Mesenchymal stem cell (in vitro differentiated cells and primary cell): ENCODE results near the gene ZNF586.

Experiments
- DNase-seq: peaks from one replicate; pipeline ENCODE4 v3.0.0-alpha.2; 2013
- H2AFZ ChIP-seq: one replicate; pipeline ENCODE4 v1.6.1; 2013; ENCODE audit warnings: low read depth, mild to moderate bottlenecking, control low read depth, inconsistent platforms, low read length, moderate library complexity
- H2AK5ac ChIP-seq: 2 replicates; pipeline ENCODE4 v1.6.1; 2013; ENCODE audit warnings: low read length, moderate library complexity, mild to moderate bottlenecking, inconsistent platforms; ENCODE audit not compliant: severe bottlenecking
- H2BK120ac ChIP-seq: one replicate; pipeline ENCODE4 v1.6.1; 2013; ENCODE audit warnings: low read depth, mild to moderate bottlenecking, inconsistent platforms, low read length, moderate library complexity
- H2BK12ac ChIP-seq, 2 experiments: one replicate each; pipeline ENCODE4 v1.6.1; 2013; ENCODE audit warnings: inconsistent platforms in 2 of 2, low read length in 2 of 2, mild to moderate bottlenecking in 2 of 2, moderate library complexity in 2 of 2, control low read depth in 1 of 2
- H2BK15ac ChIP-seq: one replicate; pipeline ENCODE4 v1.6.1; 2013; ENCODE audit warnings: mild to moderate bottlenecking, low read depth, inconsistent platforms; ENCODE audit not compliant: poor library complexity, severe bottlenecking
- H2BK5ac ChIP-seq: 2 replicates; pipeline ENCODE4 v1.6.1; 2013; ENCODE audit warnings: low read depth, mild to moderate bottlenecking, low read length, control low read depth, inconsistent platforms; ENCODE audit not compliant: poor library complexity, severe bottlenecking
- H3K14ac ChIP-seq, 2 experiments: one replicate each; pipeline ENCODE4 v1.6.1; 2013; ENCODE audit warnings: inconsistent platforms in 2 of 2, low read length in 2 of 2, control low read depth in 1 of 2, mild to moderate bottlenecking in 1 of 2, moderate library complexity in 1 of 2
- H3K18ac ChIP-seq, 2 experiments: one replicate each; pipeline ENCODE4 v1.6.1; 2013; ENCODE audit warnings: inconsistent platforms in 2 of 2, low read length in 2 of 2, control low read depth in 1 of 2, low read depth in 1 of 2, mild to moderate bottlenecking in 1 of 2
- H3K23ac ChIP-seq, 2 experiments: one replicate each; pipeline ENCODE4 v1.6.1; 2013; ENCODE audit warnings: inconsistent platforms in 2 of 2, low read length in 2 of 2, mild to moderate bottlenecking in 2 of 2, moderate library complexity in 2 of 2, control low read depth in 1 of 2
- H3K27ac ChIP-seq: 2 replicates; pipeline ENCODE4 v1.5.1; 2013; ENCODE audit warnings: mild to moderate bottlenecking, moderate library complexity, low read length, control low read depth, inconsistent platforms; ENCODE audit not compliant: poor library complexity, severe bottlenecking
- H3K27me3 ChIP-seq, 2 experiments: 2 replicates each; pipeline versions ENCODE4 v1.6.1 to v1.7.0; 2013; ENCODE audit warnings: low read length in 2 of 2, mild to moderate bottlenecking in 2 of 2, moderate library complexity in 2 of 2, control low read depth in 1 of 2, inconsistent platforms in 1 of 2; ENCODE audit not compliant: control insufficient read depth in 1 of 2, insufficient read depth in 1 of 2
- H3K36me3 ChIP-seq, 2 experiments: 2 replicates each; pipeline versions ENCODE4 v1.6.1 to v1.7.0; 2013; ENCODE audit warnings: low read length in 2 of 2, control low read depth in 1 of 2, inconsistent platforms in 1 of 2, low read depth in 1 of 2, mild to moderate bottlenecking in 1 of 2; ENCODE audit not compliant: insufficient read depth in 2 of 2, control insufficient read depth in 1 of 2
- H3K4ac ChIP-seq, 2 experiments: one replicate each; pipeline ENCODE4 v1.6.1; 2013; ENCODE audit warnings: inconsistent platforms in 2 of 2, low read length in 2 of 2, mild to moderate bottlenecking in 2 of 2, moderate library complexity in 2 of 2, control low read depth in 1 of 2, low read depth in 1 of 2
- H3K4me1 ChIP-seq: 2 replicates; pipeline ENCODE4 v1.6.1; 2013; ENCODE audit warnings: low read depth, low read length, control low read depth; ENCODE audit not compliant: control insufficient read depth, insufficient read depth
- H3K4me2 ChIP-seq: 2 replicates; pipeline ENCODE4 v1.6.1; 2013; ENCODE audit warnings: low read length, mild to moderate bottlenecking, inconsistent platforms; ENCODE audit not compliant: poor library complexity, severe bottlenecking
- H3K4me3 ChIP-seq, 2 experiments: 2 replicates each; pipeline versions ENCODE4 v1.5.1 to v1.7.0; 2013; ENCODE audit warnings: low read length in 2 of 2, mild to moderate bottlenecking in 2 of 2, control low read depth in 1 of 2, low read depth in 1 of 2; ENCODE audit not compliant: insufficient read depth in 1 of 2
- H3K79me1 ChIP-seq: replicated peaks from 2 replicates; pipeline ENCODE4 v1.6.1; 2013; ENCODE audit warnings: mild to moderate bottlenecking, control low read depth, low read length, inconsistent platforms; ENCODE audit not compliant: poor library complexity, severe bottlenecking
- H3K9ac ChIP-seq: 2 replicates; pipeline ENCODE4 v1.7.0; 2013; ENCODE audit warnings: mild to moderate bottlenecking, low read length, moderate library complexity
- H3K9me3 ChIP-seq: 2 replicates; pipeline ENCODE4 v1.7.0; 2013; ENCODE audit warnings: mild to moderate bottlenecking, low read length; ENCODE audit not compliant: control insufficient read depth
- H4K8ac ChIP-seq: one replicate; pipeline ENCODE4 v1.6.1; 2013; ENCODE audit warnings: inconsistent platforms, mild to moderate bottlenecking, low read length, moderate library complexity
- H4K91ac ChIP-seq: one replicate; pipeline ENCODE4 v1.6.1; 2013; ENCODE audit warnings: mild to moderate bottlenecking, low read length, inconsistent platforms
- WGBS: methylation state at CpG from one replicate; pipeline ENCODE4 v1.1.7; 2013; ENCODE audit warnings: mixed read lengths; 5-methylcytosine and 5-hydroxymethylcytosine counted together

Gene ZNF586

GRCh38 chr19:57814505-57815246, 45.2 kb downstream of the ZNF586 start, which contains the start of gene ZNF552:
Gene ZNF552 (minus strand): TSS chr19:57814913. CDS start chr19:57814743, 170 bp downstream.
- Histone ChIP-seq H4K91ac (peak within 1 kb of the TSS; percentile 2), H3K23ac (peak within 1 kb of the TSS in 1 of 2 experiments; percentile 87), H3K14ac (peak within 1 kb of the TSS in 1 of 2 experiments; percentile 72), H3K4me1 (peaks cover 9% of the 10 kb centered on the region), H3K4me2 (peak within 1 kb of the TSS; percentile 72), H3K27ac (no peak within 1 kb of the TSS), H2BK15ac (no peak within 1 kb of the TSS), H3K9ac (peak within 1 kb of the TSS; percentile 95), H2BK5ac (peak within 1 kb of the TSS; percentile 2), H2AK5ac (no peak within 1 kb of the TSS), H3K18ac (peak within 1 kb of the TSS; percentile 10 to 69), H2BK12ac (peak within 1 kb of the TSS in 1 of 2 experiments; percentile 30), H2BK120ac (no peak within 1 kb of the TSS), H3K4ac (peak within 1 kb of the TSS in 1 of 2 experiments; percentile 13), H3K4me3 (peak within 1 kb of the TSS; percentile 71 to 99), H4K8ac (peak within 1 kb of the TSS; percentile 78), H3K36me3 (peaks cover 12 to 14% of the 10 kb centered on the region in 2 experiments), H3K79me1 (peaks cover 25% of the 10 kb centered on the region), H2AFZ (peak within 1 kb of the TSS; percentile 16), H3K9me3 (no peaks in the 10 kb centered on the region), H3K27me3 (no peaks in the 10 kb centered on the region)
- WGBS, result 1% methylated on average over 48 of the region's 50 CpGs
- peak; percentile 96 for DNase-seq

DNA sequence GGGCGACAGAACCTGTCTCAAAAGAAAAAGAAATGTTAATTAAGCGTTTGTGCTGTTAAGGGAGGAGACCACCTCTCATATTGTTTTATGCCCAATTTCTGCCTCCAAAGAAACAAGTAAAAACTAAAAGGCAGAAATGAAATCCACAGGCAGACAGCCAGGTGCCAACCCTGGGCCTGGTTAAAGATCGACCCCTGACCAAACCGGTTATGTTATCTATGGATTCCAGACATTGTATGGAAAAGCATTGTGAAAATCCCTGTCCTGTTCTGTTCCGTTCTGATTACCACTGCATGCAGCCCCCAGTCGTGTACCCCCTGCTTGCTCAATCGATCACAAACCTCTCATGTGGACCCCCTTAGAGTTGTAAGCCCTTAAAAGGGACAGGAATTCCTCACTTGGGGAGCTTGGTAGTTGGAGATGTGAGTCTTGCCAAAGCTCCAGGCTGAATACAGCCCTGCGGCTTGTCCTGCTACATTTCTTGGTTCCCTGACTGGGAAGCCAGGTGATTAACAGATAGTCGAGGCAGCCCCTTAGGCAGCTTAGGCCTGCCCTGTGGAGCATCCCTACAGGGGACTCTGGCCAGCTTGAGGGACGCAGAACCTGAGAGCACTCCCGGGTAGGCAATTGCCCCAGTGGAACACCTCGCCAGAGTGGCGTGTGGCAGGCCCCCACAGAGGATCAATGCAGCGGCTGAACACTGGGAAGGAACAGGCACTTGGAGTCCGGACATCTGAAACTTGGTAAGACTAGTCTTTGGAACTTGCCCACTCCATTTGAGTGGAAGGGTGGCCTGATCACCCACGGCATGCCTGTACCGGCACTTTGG, 46.0 kb downstream of the ZNF586 start:
- H2BK120ac ChIP-seq, result no peak overlapping the region
- H2BK5ac ChIP-seq, result no peak overlapping the region
- H4K8ac ChIP-seq, result peak overlapping the region; percentile 21
- peaks cover 7 to 9% of the 10 kb centered on the region in 2 experiments for H3K36me3 ChIP-seq
- H2BK15ac ChIP-seq, result no peak overlapping the region
- no peak overlapping the region for H2AK5ac ChIP-seq
- H3K4me1 ChIP-seq, result peaks cover 7% of the 10 kb centered on the region
- 96% methylated on average over 16 of the region's 17 CpGs for WGBS
- H3K27ac ChIP-seq, result no peak overlapping the region
- no peaks in the 10 kb centered on the region for H3K9me3 ChIP-seq
- H3K4me3 ChIP-seq, result peak overlapping the region in 1 of 2 experiments; percentile 99
- H3K4me2 ChIP-seq, result peak overlapping the region; percentile 47
- no peak overlapping the region for H4K91ac ChIP-seq
- H3K27me3 ChIP-seq, result no peaks in the 10 kb centered on the region
- peak overlapping the region; percentile 95 for H3K9ac ChIP-seq
- no peak overlapping the region for H3K4ac ChIP-seq
- H2AFZ ChIP-seq, result no peak overlapping the region
- H3K79me1 ChIP-seq, result peaks cover 23% of the 10 kb centered on the region
- no peak overlapping the region for H3K18ac ChIP-seq
- DNase-seq, result no peak
- peak overlapping the region in 1 of 2 experiments; percentile 30 for H2BK12ac ChIP-seq
- no peak overlapping the region for H3K14ac ChIP-seq
- no peak overlapping the region for H3K23ac ChIP-seq

DNA sequence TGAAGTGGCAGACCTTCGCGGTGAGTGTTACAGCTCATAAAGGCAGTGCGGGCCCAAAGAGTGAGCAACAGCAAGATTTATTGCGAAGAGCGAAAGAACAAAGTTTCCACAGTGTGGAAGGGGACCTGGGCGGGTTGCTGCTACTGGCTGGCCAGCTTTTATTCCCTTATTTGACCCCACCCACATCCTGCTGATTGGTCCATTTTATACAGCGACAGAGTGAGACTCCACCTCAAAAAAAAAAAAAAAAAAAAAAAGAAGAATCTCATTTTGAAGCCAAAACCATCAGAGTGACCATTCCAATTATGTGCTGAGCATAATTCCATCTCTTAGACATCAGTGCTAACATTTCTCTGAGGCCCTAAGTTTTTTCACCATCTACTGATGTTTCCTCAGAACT, 47.2 kb downstream of the ZNF586 start:
- no peak overlapping the region for H3K14ac ChIP-seq
- H2BK5ac ChIP-seq, result no peak overlapping the region
- H3K4me1 ChIP-seq, result peaks cover 12% of the 10 kb centered on the region
- H3K9me3 ChIP-seq, result no peaks in the 10 kb centered on the region
- no peak overlapping the region for H2AFZ ChIP-seq
- H4K91ac ChIP-seq, result no peak overlapping the region
- peak; percentile 30 for DNase-seq
- H3K9ac ChIP-seq, result no peak overlapping the region
- H3K4me3 ChIP-seq, result no peak overlapping the region
- H2BK12ac ChIP-seq, result no peak overlapping the region
- H3K4ac ChIP-seq, result no peak overlapping the region
- H4K8ac ChIP-seq, result no peak overlapping the region
- no peak overlapping the region for H3K4me2 ChIP-seq
- H2BK15ac ChIP-seq, result no peak overlapping the region
- no peak overlapping the region for H2AK5ac ChIP-seq
- H3K23ac ChIP-seq, result no peak overlapping the region
- H3K36me3 ChIP-seq, result peaks cover 5 to 6% of the 10 kb centered on the region in 2 experiments
- no peaks in the 10 kb centered on the region for H3K27me3 ChIP-seq
- no peak overlapping the region for H2BK120ac ChIP-seq
- 91% methylated on average over 7 of the region's 7 CpGs for WGBS
- no peak overlapping the region for H3K18ac ChIP-seq
- H3K27ac ChIP-seq, result no peak overlapping the region
- H3K79me1 ChIP-seq, result peaks cover 21% of the 10 kb centered on the region

GRCh38 chr19:57817976-57818375, 48.5 kb downstream of the ZNF586 start:
- Histone ChIP-seq H3K9ac (no peak overlapping the region), H2BK12ac (no peak overlapping the region), H3K9me3 (no peaks in the 10 kb centered on the region), H3K36me3 (peaks cover 7 to 8% of the 10 kb centered on the region in 2 experiments), H4K91ac (no peak overlapping the region), H2BK15ac (no peak overlapping the region), H3K4me2 (no peak overlapping the region), H3K4ac (no peak overlapping the region), H2AK5ac (no peak overlapping the region), H3K14ac (no peak overlapping the region), H2AFZ (no peak overlapping the region), H3K27ac (no peak overlapping the region), H3K4me3 (no peak overlapping the region), H3K18ac (no peak overlapping the region), H3K79me1 (peaks cover 15% of the 10 kb centered on the region), H3K23ac (no peak overlapping the region), H4K8ac (no peak overlapping the region), H2BK5ac (no peak overlapping the region), H2BK120ac (no peak overlapping the region), H3K27me3 (no peaks in the 10 kb centered on the region), H3K4me1 (peaks cover 12% of the 10 kb centered on the region)
- DNase-seq, result no peak
- WGBS, result 95% methylated on average over 14 of the region's 14 CpGs
